OCI-LY3 (cell line): ENCODE measurements around the gene COQ2.

Source experiments
- H2AFZ ChIP-seq: fragments of 200-600, 300-600 bp; shearing (Covaris generic); 2 replicates; pipeline ENCODE4 v1.6.0; 2014; ENCODE audit warnings: antibody characterized with exemption, low read depth, low read length
- H3K27ac ChIP-seq: fragments of 200-600, 300-600 bp; sonication (generic); 2 replicates; pipeline ENCODE4 v1.5.1; 2014; ENCODE audit warnings: mild to moderate bottlenecking, low read length, moderate library complexity, mixed read lengths
- H3K27me3 ChIP-seq: fragments of 200-600, 300-600 bp; sonication (generic); 2 replicates; pipeline ENCODE4 v1.6.1; 2014; ENCODE audit warnings: low read depth, low read length, mixed read lengths
- H3K36me3 ChIP-seq: fragments of 200-600, 300-600 bp; sonication (generic); replicated peaks from 2 replicates; pipeline ENCODE3; 2014; ENCODE audit warnings: low read depth, low read length, mixed read lengths
- H3K4me1 ChIP-seq: fragments of 300-600, 200-600 bp; sonication (generic); 2 replicates; pipeline ENCODE4 v1.6.1; 2014; ENCODE audit warnings: low read length, mixed read lengths
- H3K4me2 ChIP-seq: fragments of 200-600, 300-600 bp; sonication (generic); 2 replicates; pipeline ENCODE4 v1.6.1; 2014; ENCODE audit warnings: low read length, mixed read lengths
- H3K4me3 ChIP-seq: fragments of 300-600, 200-600 bp; sonication (generic); 2 replicates; pipeline ENCODE4 v1.5.1; 2014; ENCODE audit warnings: antibody characterized with exemption, mild to moderate bottlenecking, low read length, moderate library complexity
- H3K79me2 ChIP-seq: fragments of 300-600, 200-600 bp; shearing (Covaris generic); 2 replicates; pipeline ENCODE4 v1.6.1; 2014; ENCODE audit warnings: mild to moderate bottlenecking, low read length, mixed read lengths
- H3K9ac ChIP-seq: fragments of 300-600, 200-600 bp; shearing (Covaris generic); 2 replicates; pipeline ENCODE4 v1.6.0; 2014; ENCODE audit warnings: mild to moderate bottlenecking, low read length, moderate library complexity
- H3K9me3 ChIP-seq: fragments of 200-600, 300-600 bp; shearing (Covaris generic); 2 replicates; pipeline ENCODE4 v1.6.1; 2014; ENCODE audit warnings: low read length, mixed read lengths; ENCODE audit not compliant: insufficient read depth
- H4K20me1 ChIP-seq: fragments of 200-600, 300-600 bp; sonication (generic); 2 replicates; pipeline ENCODE4 v1.6.1; 2016; ENCODE audit warnings: low read length, mixed read lengths; ENCODE audit not compliant: insufficient read depth
- EZH2phosphoT487 ChIP-seq: fragments of 200-600 bp; shearing (Covaris generic); IDR thresholded peaks from 2 replicates; pipeline ENCODE4 v1.6.1; 2018; ENCODE audit warnings: antibody characterized with exemption, mixed run types, low read depth
- TF ChIP-seq, protein P1 (sequence below): fragments of 200-600, 300-600 bp; sonication (generic); IDR thresholded peaks from 2 replicates; pipeline ENCODE4 v1.5.1; 2014; ENCODE audit warnings: antibody characterized with exemption, low read length, low read depth

COQ2 gene

DNA sequence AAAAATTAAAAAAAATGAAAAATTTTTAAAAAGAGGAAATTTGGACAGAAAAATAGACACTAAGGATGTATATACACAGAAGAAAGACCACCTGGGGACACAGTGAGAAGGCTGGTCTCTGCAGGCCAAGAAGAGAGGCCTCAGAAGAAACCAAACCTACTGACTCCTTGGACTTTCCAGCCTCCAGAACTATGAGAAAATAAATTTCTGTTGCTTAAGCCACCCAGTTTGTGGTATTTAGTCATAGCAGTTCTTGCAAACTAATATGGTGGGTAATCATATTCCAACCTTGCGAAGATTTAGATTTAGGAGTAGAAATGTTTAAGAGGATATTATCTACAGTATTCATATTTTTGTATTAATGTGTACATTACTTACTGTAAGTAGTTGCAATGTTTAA is 56.4 kb downstream of the COQ2 start:
- Histone ChIP-seq H3K9me3 (no peaks in the 10 kb centered on the region), H4K20me1 (no peaks in the 10 kb centered on the region), H2AFZ (no peak overlapping the region), H3K27ac (no peak overlapping the region), H3K4me2 (no peak overlapping the region), H3K27me3 (peaks cover 38% of the 10 kb centered on the region), H3K4me1 (peaks cover 19% of the 10 kb centered on the region), H3K9ac (no peak overlapping the region), H3K36me3 (no peaks in the 10 kb centered on the region), H3K4me3 (no peak overlapping the region), H3K79me2 (no peaks in the 10 kb centered on the region)
- TF ChIP-seq EZH2phosphoT487 = no peak
- TF ChIP-seq, protein P1, sequence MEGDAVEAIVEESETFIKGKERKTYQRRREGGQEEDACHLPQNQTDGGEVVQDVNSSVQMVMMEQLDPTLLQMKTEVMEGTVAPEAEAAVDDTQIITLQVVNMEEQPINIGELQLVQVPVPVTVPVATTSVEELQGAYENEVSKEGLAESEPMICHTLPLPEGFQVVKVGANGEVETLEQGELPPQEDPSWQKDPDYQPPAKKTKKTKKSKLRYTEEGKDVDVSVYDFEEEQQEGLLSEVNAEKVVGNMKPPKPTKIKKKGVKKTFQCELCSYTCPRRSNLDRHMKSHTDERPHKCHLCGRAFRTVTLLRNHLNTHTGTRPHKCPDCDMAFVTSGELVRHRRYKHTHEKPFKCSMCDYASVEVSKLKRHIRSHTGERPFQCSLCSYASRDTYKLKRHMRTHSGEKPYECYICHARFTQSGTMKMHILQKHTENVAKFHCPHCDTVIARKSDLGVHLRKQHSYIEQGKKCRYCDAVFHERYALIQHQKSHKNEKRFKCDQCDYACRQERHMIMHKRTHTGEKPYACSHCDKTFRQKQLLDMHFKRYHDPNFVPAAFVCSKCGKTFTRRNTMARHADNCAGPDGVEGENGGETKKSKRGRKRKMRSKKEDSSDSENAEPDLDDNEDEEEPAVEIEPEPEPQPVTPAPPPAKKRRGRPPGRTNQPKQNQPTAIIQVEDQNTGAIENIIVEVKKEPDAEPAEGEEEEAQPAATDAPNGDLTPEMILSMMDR = no peak

DNA sequence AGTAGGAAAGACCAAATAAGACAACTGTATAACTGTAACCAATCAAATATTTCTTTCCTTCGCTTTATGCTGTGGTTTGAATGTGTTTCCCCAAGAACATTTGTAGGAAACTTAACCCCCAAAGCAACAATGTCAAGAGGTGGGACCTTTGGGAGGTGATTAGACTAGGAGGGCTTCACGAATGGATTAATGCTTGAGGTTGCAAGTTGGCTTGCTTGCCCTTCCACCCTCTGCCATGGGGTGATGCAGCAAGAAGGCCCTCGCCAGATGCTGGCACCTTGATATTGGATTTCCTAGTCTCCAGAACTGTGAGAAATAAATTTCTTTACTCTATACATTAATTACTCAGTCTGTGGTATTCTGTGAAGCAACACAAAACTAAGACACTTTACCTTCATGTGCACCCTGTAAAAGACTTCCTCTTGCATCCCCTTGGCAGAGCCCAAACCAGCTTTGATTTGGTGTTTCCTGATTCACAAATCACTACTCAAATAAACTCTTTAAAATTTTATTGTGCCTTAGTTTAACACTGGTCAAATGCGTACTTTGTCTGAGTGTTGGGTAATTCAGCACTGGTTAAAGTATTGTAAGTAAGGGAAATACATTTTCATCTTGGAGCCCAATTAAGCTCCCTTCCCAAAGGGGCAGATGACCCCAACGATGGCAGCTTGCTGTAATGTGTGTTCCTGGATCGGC is 59.9 kb downstream of the COQ2 start:
- H3K27ac ChIP-seq = no peak overlapping the region
- peaks cover 31% of the 10 kb centered on the region for H3K27me3 ChIP-seq
- H3K9ac ChIP-seq = no peak overlapping the region
- no peak overlapping the region for H3K4me2 ChIP-seq
- no peaks in the 10 kb centered on the region for H3K36me3 ChIP-seq
- no peak overlapping the region for H2AFZ ChIP-seq
- peaks cover 28% of the 10 kb centered on the region for H3K4me1 ChIP-seq
- H3K9me3 ChIP-seq = no peaks in the 10 kb centered on the region
- H4K20me1 ChIP-seq = no peaks in the 10 kb centered on the region
- no peak overlapping the region for H3K4me3 ChIP-seq
- TF ChIP-seq, protein P1 = no peak
- TF ChIP-seq EZH2phosphoT487 = no peak
- H3K79me2 ChIP-seq = no peaks in the 10 kb centered on the region

DNA sequence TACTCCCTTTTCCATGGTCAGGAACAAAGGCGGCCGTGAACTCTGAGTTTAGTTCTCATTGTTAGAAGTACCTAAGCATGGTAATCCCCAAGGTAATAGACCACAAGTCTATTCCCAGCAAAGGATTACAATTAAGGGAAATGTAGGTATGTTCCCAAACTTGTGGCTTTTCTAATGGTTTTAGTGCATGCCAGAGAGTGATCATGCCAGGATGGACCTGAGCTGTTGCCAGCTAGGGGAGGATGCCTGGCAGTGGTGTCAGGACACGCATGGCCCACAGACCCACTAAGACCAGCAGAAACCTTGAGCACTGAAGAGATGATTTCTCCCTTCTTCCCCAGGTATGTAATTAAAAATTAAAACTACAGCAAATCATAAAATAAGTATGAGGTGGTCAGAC is 60.8 kb downstream of the COQ2 start:
- no peak overlapping the region for H2AFZ ChIP-seq
- no peak overlapping the region for H3K4me2 ChIP-seq
- no peaks in the 10 kb centered on the region for H3K79me2 ChIP-seq
- peaks cover 37% of the 10 kb centered on the region for H3K4me1 ChIP-seq
- H3K27me3 ChIP-seq = peaks cover 31% of the 10 kb centered on the region
- H3K9me3 ChIP-seq = no peaks in the 10 kb centered on the region
- H3K4me3 ChIP-seq = no peak overlapping the region
- H3K36me3 ChIP-seq = no peaks in the 10 kb centered on the region
- no peak overlapping the region for H3K27ac ChIP-seq
- TF ChIP-seq EZH2phosphoT487 = no peak
- TF ChIP-seq, protein P1 = no peak
- H3K9ac ChIP-seq = no peak overlapping the region
- no peaks in the 10 kb centered on the region for H4K20me1 ChIP-seq

DNA sequence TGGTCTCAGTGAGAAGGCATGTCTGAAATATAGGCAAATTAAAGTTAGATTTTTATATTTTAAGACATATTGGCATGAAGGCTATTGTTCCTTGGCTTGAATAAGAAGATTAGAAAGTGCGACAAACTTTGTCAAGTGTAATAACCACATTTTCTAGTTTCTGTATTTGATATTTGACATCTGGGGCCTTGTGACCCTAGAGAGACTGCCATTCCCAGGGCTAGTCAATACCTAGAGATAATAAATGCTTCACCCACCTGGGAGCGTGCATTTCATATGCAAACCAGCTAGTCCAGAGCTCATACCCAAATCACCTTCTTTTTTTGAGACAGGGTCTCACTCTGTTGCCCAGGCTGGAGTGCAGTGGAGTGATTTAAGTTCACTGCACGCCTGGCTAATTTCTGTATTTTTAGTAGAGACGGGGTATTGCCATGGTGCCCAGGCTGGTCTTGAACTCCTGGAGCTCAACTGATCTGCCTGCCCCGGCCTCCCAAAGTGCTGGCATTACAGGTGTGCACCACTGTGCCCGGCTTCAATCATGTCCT is 62.6 kb downstream of the COQ2 start:
- Histone ChIP-seq H3K27me3 (peaks cover 31% of the 10 kb centered on the region), H3K27ac (no peak overlapping the region), H3K9ac (no peak overlapping the region), H3K79me2 (no peaks in the 10 kb centered on the region), H2AFZ (no peak overlapping the region), H3K4me1 (peaks cover 54% of the 10 kb centered on the region), H3K4me3 (no peak overlapping the region), H3K4me2 (peak overlapping the region; percentile 13), H4K20me1 (no peaks in the 10 kb centered on the region), H3K36me3 (no peaks in the 10 kb centered on the region), H3K9me3 (no peaks in the 10 kb centered on the region)
- no peak for TF ChIP-seq EZH2phosphoT487
- TF ChIP-seq, protein P1 = no peak
